ENCODE measurements around the gene NETO2. TPM values are rescaled to one million over a fixed set of nuclear protein-coding genes. Genes with fewer than 3 reads are reported as not detected.

Gene NETO2
- total RNA-seq, 1 experiment from 2014 or later = 28.6 TPM

- Histone ChIP-seq H2BK12ac (ENCODE audit: insufficient read length, low read depth, low read length) (no peak overlapping the region), H3K27ac (ENCODE audit: insufficient read length, low read depth, low read length) (no peak overlapping the region), H2AFZ (ENCODE audit: low read length) (no peak overlapping the region), H3K79me2 (ENCODE audit: insufficient read depth, low read length) (no peaks in the 10 kb centered on the region), H2BK20ac (ENCODE audit: low read depth, low read length, poor library complexity, severe bottlenecking) (no peak overlapping the region), H3T11ph (ENCODE audit: low read length) (no peak overlapping the region), H4K8ac (replicated peaks; ENCODE audit: insufficient read length, low read depth, low read length) (no peak overlapping the region), H3K56ac (ENCODE audit: insufficient read length, low read depth, low read length) (no peak overlapping the region), H3K4me1 (ENCODE audit: insufficient read depth, low read length) (no peaks in the 10 kb centered on the region), H3K79me1 (ENCODE audit: insufficient read depth, low read depth, low read length, poor library complexity, severe bottlenecking) (no peaks in the 10 kb centered on the region), H3K14ac (ENCODE audit: insufficient read depth, low read length) (no peak overlapping the region), H4K20me1 (ENCODE audit: control insufficient read depth, insufficient read depth, insufficient read length) (no peaks in the 10 kb centered on the region), H2AK5ac (ENCODE audit: insufficient read length, low read length) (no peak overlapping the region), H3K4me2 (ENCODE audit: insufficient read depth, insufficient read length, low read length) (no peak overlapping the region), H3K9ac (ENCODE audit: extremely low read depth, insufficient read length, low read length) (no peak overlapping the region), H4K91ac (ENCODE audit: insufficient read length, low read depth, low read length) (no peak overlapping the region), H4K5ac (ENCODE audit: insufficient read length, low read depth, low read length) (no peak overlapping the region), H3K9me3 (ENCODE audit: control insufficient read depth, low read depth, low read length) (no peaks in the 10 kb centered on the region), H2BK5ac (ENCODE audit: insufficient read length, low read length) (no peak overlapping the region), H3K23ac (ENCODE audit: insufficient read length, low read depth, low read length) (no peak overlapping the region), H3K18ac (ENCODE audit: insufficient read length, low read depth, low read length) (no peak overlapping the region), H3K27me3 (ENCODE audit: insufficient read depth, low read length) (no peaks in the 10 kb centered on the region), H2BK120ac (ENCODE audit: low read depth, low read length, poor library complexity, severe bottlenecking) (no peak overlapping the region), H3K4ac (ENCODE audit: low read depth, low read length) (no peak overlapping the region), H3K23me2 (ENCODE audit: insufficient read length, low read depth, low read length, poor library complexity, severe bottlenecking) (no peaks in the 10 kb centered on the region), H2BK15ac (ENCODE audit: low read depth, low read length) (no peak overlapping the region)
- no peaks in the 10 kb centered on the region for H3K4me1 Mint-ChIP-seq
- H3K36me3 Mint-ChIP-seq (ENCODE audit: insufficient read depth in 1 of 3, low read depth in 3 of 3) = peaks cover 3 to 20% (median 5%) of the 10 kb centered on the region in 3 experiments; a peak in 4 of 7 replicates
- no peaks in the 10 kb centered on the region for H3K9me3 Mint-ChIP-seq
- H3K4me3 Mint-ChIP-seq = no peak overlapping the region
- TF ChIP-seq, protein P1, sequence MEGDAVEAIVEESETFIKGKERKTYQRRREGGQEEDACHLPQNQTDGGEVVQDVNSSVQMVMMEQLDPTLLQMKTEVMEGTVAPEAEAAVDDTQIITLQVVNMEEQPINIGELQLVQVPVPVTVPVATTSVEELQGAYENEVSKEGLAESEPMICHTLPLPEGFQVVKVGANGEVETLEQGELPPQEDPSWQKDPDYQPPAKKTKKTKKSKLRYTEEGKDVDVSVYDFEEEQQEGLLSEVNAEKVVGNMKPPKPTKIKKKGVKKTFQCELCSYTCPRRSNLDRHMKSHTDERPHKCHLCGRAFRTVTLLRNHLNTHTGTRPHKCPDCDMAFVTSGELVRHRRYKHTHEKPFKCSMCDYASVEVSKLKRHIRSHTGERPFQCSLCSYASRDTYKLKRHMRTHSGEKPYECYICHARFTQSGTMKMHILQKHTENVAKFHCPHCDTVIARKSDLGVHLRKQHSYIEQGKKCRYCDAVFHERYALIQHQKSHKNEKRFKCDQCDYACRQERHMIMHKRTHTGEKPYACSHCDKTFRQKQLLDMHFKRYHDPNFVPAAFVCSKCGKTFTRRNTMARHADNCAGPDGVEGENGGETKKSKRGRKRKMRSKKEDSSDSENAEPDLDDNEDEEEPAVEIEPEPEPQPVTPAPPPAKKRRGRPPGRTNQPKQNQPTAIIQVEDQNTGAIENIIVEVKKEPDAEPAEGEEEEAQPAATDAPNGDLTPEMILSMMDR (conservative IDR thresholded peaks at IDR 0.05) = peak; percentile 61
- DNase-seq = no peak
- no CpG with 5 or more reads among the region's 3 CpGs for WGBS (ENCODE audit: extremely low coverage, insufficient read length, low lambda C conversion rate)
- H3K27me3 Mint-ChIP-seq (ENCODE audit: low read depth) = no peaks in the 10 kb centered on the region
- 0 out of 7 replicates have a peak overlapping the region, but pooled peaks of 1 of the 3 experiments have one; percentile 51 for H3K27ac Mint-ChIP-seq
Measured at GRCh38 chr16:47110939-47111338, 32.8 kb downstream of the NETO2 start.

Data from H9 (cell line).